Stimulated activated CD4-positive, alpha-beta T cell treated with anti-CD3 and anti-CD28 coated beads, Interleukin-2, amount 100 ng/mL, for 4 hours (primary cell): Measurements from ENCODE around the gene ZXDC.

ENCODE experiments used
- DNase-seq: peaks from one replicate; pipeline ENCODE4 v3.0.0-alpha.2; 2020; ENCODE audit warnings: low read depth

The ZXDC gene

DNA sequence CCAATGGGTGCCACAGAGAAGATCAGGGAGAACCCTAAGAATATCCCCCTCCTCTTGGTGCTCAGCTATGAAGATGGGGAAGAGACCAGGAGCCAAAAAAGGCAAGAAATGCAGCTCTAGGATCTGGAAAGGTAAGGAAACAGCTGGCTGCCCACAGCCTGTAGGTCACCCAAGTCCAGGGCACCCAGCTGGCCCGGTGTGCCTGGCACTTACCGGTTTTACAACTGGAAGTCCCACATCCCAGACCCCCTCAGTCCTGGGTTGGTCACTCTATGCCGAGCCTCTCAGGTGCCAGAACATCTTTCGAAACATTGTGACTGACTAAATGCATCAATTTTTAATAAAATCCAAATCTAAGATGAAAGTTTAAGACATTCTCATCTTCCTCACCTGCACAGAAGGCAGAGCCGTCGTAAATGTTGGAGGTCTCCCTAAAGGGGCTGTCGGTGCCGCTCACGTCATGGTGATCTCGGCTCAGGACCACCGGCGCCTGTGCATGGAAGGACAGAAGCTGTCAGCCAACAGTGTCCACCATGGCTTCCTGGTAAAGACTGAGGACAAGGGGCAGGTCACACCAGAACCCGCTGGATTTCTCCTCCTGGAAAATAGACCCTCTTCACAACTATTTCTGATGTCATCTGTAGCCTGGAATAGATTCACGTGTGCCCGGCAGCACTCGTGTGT lies 13.3 kb upstream of the ZXDC start:
- no peak for DNase-seq

DNA sequence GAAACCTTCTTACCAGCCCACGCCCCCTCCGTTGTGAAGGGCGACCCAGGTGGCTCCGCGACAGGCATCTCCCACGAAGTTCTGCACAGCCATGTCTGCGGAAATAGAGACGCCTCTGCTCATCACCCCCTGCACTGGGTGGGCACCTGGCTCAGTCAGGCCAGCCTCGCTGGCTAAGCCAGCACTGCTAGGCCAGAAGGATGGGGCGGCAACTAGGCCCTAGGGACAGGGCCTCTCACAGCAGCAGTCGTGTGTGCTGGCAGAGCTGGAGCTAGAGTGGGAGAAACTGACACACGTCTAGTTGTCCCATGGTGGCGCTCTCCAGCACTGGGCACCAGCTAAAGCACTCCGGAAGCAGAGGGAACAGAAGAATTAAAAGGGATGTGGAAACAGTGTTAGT lies 12.5 kb upstream of the ZXDC start:
- DNase-seq, result no peak

DNA sequence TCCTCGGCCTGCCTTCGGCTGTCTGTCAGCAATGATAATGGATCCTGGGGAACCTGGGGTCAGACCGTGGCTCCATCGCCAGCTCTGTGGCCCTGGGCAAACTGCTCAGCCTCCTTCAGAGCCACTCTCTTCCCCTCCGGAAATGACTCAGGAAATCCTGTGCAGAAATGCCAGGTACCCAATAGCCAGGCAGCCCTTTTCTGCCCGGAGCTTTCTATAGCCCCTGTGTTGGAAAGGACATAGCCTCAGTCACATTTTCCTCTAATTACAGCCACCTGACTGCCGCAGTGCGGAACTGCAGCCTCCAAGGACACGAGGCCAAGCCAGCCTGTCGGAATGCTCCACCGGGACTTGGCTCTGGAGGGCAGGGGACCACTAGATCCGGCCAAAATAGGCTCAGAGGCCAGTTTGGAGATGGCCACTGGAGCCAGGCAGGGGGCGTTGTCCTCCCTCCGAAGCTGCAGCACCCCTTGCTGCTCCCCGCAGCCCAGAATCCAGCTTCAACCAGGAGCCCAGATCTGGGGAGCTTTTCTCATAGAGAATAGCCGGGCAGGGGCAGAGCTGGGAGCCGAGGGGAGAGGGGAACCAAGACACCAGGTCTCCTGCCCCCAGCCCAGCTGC lies 11.6 kb upstream of the ZXDC start:
- DNase-seq, result no peak

DNA sequence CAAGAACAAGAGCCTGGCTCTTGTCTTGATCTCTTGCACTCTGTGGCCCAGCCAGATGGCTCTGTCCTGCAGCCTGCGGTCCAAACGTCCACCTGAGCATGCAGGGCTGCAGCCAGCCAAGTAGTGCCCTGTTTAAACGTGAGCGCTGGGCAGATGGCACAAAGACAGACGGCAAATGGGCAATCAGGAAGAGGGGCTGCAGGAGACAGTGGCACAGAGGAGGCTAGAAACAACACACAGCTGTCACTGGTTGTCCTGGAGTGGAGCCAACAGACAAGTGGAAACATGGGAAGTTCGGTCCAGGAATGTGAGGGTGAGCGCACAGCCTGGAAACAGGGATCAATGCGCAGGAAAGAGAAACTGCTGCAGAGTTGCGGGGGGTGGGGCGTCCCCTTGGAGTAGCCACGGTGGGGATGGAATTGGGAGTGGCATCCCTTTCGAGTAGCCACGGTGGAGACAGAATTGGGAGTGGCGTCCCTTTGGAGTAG lies 10.7 kb upstream of the ZXDC start:
- DNase-seq, result no peak

DNA sequence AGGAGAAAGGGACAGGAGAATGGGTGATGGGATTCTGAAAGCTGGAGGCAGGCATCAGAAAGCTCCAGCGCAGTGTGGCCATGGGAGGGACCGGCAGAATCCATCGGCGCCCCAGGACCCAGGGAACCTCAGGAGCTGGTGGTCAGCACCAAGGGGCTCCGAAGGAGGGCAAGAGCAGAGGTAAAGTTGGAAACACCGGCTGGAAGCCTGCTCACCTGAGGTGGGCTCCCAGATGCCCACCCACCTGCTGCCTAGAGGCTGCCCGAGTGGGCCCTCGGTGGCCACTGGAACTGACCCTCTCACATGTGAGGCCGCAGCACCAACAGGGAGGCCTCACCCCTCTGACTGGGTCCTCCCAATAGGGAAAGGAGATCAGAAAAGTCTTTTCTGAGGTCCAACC lies 10.3 kb upstream of the ZXDC start:
- no peak for DNase-seq

DNA sequence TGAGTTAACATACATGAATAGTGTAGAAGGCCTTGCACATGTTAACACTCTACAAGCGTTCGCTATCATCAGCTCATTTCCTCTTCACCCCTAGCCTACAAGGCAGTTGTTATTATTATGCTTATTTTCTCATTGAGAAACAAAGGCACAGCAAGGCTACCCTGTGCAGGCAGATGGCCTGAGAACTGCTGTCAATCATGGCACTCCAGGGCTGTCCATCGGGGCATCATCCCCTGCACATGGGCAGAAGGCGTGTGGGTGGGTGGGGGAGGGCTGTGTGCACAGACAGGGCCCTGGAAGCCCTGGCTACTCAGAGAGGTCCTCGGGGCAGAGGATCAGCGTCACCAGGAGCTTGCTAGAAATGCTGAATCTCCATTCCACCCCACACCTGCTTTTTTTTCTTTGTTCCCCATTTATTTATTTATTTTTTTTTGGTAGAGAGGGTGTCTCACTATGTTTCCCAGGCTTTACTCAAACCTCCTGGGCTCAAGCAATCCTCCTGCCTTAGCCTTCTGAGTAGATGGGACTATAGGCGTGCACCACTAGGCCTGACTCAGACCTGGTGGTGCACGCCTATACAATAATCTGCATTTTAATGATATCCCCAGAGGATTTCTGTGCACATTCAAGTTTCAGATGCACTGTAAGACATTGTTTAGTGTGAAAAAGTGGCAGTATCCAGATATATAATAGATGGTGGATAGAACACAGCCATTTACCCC lies 9.6 kb upstream of the ZXDC start:
- no peak for DNase-seq

DNA sequence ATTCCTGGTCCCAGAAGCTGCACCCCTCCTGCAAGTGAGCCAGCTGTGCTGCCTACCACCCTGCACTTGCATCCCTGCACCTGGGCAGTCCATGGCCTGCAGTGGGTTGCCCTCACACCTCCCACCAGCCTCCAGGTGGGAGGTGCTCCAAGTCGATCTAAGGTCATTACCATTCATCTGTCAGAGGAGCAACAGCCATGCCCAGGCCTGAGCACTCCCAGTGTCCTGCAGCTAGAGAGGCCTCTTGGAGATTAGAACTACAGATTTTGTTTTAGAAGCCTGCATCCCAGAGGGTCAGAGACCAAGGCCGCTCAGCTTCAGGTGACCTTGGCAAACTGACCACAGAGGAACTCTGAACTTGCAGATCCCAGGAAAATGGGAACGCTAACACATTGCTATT lies 9.0 kb upstream of the ZXDC start:
- no peak for DNase-seq

DNA sequence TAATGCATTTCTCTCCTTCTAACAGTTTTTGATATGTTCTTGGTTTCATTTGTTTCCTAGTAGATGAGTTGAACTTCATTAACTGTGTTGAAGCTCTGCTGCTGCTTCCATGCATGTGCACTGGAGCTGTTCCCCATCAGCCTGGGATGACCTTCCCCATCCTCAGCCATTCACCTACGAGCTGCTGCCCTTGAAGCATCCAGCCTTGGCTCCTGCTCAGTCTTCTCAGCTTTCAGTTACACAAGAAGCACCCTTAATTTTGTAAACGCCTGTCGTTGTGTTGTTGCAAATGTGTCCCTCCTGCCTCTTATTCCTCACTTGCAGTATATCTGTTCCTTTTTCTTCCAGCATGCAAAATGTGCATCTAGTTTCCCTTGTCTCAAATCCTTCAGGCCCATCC lies 8.5 kb upstream of the ZXDC start:
- DNase-seq, result no peak

DNA sequence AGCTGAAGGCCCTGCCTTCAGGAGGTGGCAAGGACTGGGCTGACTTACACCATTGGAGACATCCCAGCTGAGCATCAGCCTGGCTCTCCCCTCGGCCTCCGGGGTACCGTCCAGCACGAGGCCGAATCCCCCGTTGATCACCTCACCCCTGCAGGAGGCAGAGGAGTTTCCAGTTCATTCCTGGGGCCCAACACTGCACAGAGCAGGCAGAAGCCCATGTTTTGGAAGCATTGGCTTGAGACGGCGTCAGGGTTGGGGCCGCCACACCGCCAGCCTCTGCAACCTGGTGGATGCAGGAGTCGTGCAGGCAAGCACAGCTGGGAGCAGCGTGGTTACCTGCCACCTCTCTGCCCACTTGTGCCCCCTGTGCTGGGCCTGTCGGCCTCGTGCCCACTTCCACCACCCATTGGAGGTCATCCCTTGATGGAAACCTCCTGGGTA lies 7.7 kb upstream of the ZXDC start:
- DNase-seq, result no peak

DNA sequence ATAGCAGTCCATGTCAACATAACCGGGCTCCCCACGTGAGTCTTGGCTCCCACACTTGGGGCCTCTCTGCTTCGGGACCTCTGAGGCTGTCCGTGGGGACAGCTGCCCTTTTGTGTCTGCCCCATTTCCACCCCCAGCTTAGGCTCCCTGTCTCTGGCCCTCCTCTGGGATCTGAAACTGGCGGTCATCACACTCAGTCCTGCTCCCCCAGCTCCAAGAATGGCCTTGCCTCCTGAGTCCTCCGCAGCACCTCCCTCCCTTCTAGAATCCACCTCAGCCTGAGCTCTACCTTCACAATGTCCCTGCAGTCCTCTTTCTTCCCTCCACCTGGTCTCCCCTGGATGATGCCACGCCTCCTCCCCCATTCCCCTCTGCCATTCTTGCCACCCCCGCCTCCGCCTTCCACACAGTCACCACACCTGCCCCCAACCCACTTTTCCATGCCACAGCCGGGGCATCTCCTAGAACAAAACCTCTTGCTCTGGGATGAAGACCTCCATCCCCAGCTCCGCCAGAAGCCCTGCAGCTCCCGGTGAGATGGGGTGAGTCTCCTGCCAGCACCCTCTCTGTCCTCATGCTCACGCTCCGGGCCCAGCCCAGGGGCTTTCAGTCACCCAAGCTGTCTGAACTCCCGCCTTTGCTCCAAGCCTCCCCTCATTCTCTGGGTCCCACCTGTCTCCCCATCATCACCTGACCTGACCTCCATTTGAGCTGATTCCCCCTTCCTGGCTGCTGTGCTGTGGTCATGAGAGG lies 7.0 kb upstream of the ZXDC start:
- DNase-seq, result no peak

DNA sequence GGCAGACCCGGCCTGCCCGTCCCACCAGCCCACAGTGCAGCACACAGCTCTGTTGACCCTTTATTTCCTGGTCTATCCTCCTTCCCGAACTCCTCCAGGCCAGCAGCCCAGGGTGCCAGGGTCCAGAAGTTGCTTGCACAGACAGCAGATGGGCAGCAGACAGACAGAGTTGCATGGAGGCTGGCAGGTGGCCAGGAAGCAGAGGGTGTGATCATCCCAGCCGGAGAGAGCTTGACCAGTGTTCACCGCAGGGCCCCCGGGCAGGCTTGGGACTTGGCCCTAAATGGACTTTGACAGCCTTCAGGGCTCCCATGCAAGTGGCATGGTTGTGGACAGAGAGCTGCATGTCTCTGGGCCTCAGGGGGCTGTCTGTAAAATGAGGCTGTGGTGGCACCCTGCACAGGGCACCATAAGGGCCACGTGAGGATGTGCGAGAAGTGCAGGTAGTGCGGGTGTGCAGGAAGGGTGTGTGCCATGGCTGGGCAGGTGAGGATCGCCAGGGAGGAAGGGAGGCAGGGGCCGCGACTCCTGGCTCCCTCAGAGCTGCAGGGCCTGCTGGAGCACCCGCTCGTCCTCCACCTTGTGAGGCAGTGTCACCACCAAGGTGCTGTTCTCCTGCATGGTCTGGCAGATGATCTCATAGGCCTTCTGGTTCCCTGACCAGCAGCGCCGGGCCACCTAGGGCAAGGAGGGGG lies 6.3 kb upstream of the ZXDC start:
- no peak for DNase-seq

DNA sequence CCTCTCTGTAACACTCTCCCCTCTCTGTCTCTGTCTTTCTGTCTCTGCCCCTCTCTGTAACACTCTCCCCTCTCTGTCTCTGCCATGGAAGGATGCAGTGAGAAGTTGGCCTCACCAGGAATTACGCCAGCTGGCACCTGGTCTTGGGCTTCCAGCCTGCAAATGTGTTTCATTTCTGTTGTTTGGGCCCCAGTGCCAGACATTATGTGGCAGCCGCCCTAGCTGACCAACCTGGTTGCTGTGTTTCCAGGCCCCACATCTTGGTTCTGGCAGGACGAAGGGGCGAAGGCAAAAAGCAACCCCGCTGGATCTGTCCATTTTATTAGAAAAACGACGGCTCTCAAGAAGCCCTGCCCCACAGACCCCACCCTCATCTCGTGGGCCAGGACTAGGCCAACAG lies 5.2 kb upstream of the ZXDC start:
- no peak for DNase-seq

DNA sequence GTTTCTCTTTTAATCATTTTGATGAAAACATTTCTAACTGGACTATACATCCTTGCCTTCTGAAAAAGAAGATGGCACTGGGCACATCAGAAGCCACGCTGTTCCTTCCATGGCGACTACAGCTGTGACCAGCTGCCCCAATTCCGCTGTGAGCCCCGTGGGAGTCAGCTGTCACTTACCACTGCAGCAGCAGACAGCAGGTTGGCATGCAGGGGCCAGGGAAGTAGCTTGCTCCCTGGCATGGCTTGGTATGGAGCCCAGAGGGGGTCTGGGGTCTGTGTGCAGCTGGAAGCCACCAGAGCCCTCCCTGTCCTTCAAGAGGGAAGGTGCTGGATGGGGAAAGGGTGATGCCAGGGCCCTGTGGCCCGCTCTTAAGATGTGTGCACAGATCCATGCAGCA lies 4.5 kb upstream of the ZXDC start:
- no peak for DNase-seq

DNA sequence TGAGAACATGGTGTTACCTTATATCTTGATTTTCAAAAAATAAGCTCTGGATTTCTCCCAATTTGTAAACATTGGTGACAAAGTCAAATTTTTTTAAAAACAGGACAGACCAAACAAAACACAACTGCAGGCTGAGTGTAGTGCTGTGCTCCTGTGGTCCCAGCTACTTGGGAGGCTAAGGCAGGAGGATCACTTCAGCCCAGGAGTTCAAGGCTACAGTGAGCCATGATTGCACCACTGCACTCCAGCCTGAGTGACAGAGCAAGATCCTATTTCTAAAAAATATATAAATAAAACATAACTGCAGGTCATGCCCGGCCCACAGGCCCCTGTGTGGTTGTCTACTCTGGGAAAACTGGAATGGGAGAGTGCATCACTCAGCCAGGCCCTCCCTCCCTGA lies 4.0 kb upstream of the ZXDC start:
- DNase-seq, result no peak

DNA sequence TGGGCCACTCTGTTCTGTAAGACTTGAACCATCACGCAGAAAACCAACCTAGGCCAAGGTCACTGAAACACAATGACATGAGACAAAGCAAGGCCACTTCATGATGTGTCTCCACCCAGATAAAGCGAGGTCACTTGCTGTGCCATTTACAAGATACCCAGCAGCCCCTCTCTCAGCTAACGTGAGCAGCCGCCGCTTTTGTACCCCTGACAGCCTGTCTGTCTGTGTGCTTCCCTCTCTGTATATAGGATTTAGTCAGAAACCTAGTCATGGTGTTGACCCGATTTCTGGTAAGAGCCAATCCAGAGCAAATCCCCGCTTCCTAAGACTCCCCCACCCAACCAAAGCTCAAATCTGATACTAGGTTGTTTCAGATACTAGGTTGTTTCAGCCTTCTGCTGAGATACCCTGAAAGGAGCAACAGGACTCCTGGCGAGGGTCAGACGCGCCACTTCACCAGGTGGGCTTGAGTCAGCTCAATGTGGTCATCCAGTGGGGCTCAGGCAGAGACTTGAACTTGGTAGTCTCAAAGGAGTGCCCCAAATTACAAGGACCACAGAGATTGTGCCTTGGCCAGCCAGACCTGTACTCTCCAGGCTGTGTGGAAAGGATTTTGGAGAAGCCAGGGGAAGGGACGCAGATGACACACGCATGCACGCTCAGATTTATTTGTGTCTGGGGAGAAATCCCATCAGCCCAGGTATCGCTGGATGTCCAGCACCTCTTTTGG lies 3.1 kb upstream of the ZXDC start:
- no peak for DNase-seq

DNA sequence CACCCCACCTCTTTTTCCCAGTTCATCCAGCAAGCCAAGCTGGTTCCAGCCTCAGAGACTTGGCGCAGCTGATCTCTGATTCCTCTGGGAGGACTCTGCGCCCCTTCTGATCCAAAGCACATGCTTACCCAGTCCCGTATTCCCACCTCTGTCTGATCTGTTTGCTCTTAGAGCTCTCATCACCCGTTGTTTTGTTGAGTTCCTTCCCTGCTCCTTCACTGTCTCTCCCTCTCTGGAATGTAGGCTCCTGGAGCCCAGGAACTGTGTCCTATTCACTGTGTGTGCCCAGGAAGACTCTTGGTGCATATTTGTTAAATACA lies 1.3 kb upstream of the ZXDC start:
- no peak for DNase-seq

DNA sequence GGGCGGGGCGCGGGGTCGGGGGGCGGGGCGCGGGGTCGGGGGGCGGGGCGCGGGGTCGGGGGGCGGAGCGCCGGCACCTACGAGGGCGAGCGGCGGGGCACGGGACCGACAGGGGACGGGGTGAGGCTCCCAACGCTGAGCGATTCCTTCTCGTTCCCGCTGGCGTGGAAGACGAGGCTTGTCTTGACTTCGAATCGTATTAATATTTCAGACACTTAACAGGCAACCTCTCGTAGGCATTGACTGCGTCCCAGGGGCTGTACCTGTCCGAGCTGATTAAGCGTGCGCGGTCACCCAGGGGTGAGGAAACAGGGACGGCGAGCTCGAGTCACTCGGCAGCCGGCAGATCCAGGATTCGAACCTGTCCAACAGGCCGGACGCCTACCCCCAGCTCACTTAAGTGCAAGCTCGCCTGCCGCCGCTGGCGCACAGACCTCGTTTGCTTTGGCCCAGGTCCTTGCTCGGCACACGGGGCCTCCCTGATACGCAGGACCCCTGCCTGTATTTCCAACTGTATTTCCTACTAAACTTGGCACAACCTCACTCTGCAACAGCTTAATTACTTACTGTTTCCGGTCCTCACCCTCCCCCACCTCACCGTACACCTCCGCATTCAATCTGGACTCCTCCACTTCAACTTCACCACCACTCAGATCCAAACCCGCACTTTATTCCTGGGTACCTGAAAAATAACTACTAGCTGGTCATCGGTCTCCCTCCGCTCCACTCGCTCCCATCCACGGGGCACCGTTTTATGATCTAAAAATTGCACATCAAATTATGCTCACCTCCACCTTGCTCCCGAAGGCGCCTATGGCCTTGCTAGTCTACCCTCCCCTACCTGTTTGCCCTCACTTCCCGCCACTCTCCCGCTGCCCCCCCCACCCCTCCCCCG lies 722 bp upstream of the ZXDC start:
- no peak for DNase-seq

DNA sequence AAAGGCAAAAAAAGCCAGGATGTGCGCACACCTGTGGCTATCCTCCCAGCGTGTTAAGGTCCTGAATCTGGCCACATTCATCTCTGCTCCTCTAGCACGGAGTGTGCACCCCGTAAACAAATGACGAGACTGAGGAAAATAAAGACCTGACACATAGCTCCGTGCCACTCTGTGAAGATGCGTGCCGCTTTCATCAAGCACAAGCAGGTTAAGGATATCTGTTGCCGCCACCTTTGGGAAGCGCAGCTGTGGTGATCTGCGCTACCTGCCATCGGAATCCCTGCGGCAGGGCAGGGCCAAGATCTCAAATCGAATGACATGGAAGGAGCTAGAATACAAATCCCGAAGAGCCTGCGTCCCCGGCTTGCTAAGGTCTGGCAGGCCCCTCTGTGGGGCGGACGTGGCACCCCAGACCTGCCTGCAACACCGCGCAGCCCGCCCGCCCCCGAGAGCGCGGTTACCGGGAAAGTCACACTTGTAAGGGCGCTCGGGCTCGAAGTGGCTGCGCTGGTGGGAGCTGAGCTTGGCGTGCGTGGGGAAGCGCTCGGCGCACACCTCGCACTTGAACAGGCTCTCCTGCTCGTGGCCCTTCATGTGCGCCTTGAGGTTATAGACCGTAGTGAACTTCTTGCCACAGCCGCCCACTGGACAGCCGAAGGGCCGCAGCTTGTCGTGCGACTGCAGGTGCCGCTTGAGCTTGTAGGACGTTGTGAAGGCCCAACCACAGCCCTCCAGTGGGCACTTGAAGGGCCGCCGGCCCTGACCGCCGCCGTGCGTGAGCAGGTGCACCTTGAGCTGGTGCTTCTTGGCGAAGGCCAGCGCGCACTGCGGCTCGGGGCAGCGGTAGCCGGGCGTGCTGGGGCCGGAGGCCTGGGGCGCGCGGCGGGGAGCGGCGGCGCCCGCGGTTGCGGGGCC lies 936 bp downstream of the ZXDC start:
- peak; percentile 19 for DNase-seq
